CD4-positive, alpha-beta T cell (primary cell): ENCODE data around the gene NUP58. TPM values are rescaled to one million over a fixed set of nuclear protein-coding genes. Genes with fewer than 3 reads are reported as not detected.

ENCODE experiments used
- ATAC-seq: fragments of 200-7000 bp; cut with Tn5 transposase; one replicate; pipeline ENCODE4 v1.10.0; 2022; ENCODE audit warnings: mild to moderate bottlenecking; ENCODE audit not compliant: poor library complexity
- CTCF ChIA-PET: fragments of 350-600 bp; sonication (Branson Sonifier 250); formaldehyde crosslinking; loops from one replicate; lab custom pipeline; 2021; ENCODE audit warnings: antibody characterized with exemption, inconsistent platforms; lab: Charles Lee
- POLR2A ChIA-PET: fragments of 350-600 bp; sonication (Branson Sonifier 250); formaldehyde crosslinking; loops from one replicate; lab custom pipeline; 2021; ENCODE audit warnings: antibody characterized with exemption, inconsistent platforms; lab: Charles Lee
- DNase-seq, 14 experiments: peaks; one replicate each; pipeline ENCODE4 v3.0.0-alpha.2; 2013 to 2020; ENCODE audit warnings: mixed read lengths in 2 of 14
- H3K27ac ChIP-seq, 2 donors: one replicate each; pipeline versions ENCODE4 v1.5.1 to v1.7.0; 2013; ENCODE audit warnings: low read length in 2 of 2, low read depth in 1 of 2, mild to moderate bottlenecking in 1 of 2
- H3K27me3 ChIP-seq, 2 experiments: 1 replicate in 1 of 2; 2 replicates in 1 of 2; pipeline versions ENCODE4 v1.6.1 to v1.7.0; 2013; ENCODE audit warnings: low read length in 2 of 2, control low read depth in 1 of 2, mild to moderate bottlenecking in 1 of 2, moderate library complexity in 1 of 2; ENCODE audit not compliant: insufficient read depth in 2 of 2, control insufficient read depth in 1 of 2
- H3K36me3 ChIP-seq: one replicate; pipeline ENCODE4 v1.6.1; 2013; ENCODE audit warnings: low read length, control low read depth; ENCODE audit not compliant: insufficient read depth
- H3K4me1 ChIP-seq: one replicate; pipeline ENCODE4 v1.6.1; 2013; ENCODE audit warnings: low read length, control low read depth; ENCODE audit not compliant: insufficient read depth
- H3K4me3 ChIP-seq: one replicate; pipeline ENCODE4 v1.5.1; 2013; ENCODE audit warnings: mild to moderate bottlenecking, low read length, moderate library complexity
- H3K9me3 ChIP-seq, 2 experiments: 1 replicate in 1 of 2; 2 replicates in 1 of 2; pipeline versions ENCODE4 v1.6.1 to v1.7.0; 2013; ENCODE audit warnings: low read length in 2 of 2, mild to moderate bottlenecking in 2 of 2, control low read depth in 1 of 2, moderate library complexity in 1 of 2; ENCODE audit not compliant: control insufficient read depth in 1 of 2, insufficient read depth in 1 of 2
- H3K27ac Mint-ChIP-seq: one replicate; pipeline ENCODE4 v1.8.0; 2020; ENCODE audit warnings: mixed read lengths
- H3K27me3 Mint-ChIP-seq: one replicate; pipeline ENCODE4 v1.8.0; 2021; ENCODE audit warnings: mixed read lengths
- H3K36me3 Mint-ChIP-seq: one replicate; pipeline ENCODE4 v1.8.0; 2021; ENCODE audit warnings: low read depth, mixed read lengths
- H3K4me1 Mint-ChIP-seq: one replicate; pipeline ENCODE4 v1.8.0; 2021; ENCODE audit warnings: low read depth, mixed read lengths
- H3K4me3 Mint-ChIP-seq: one replicate; pipeline ENCODE4 v1.8.0; 2020; ENCODE audit warnings: mild to moderate bottlenecking, mixed read lengths
- H3K9me3 Mint-ChIP-seq: one replicate; pipeline ENCODE4 v1.8.0; 2020; ENCODE audit warnings: mixed read lengths
- intact Hi-C, 2 experiments: fragments of 100-400 bp; cut with DNase I in 1 of 2; cut with micrococcal nuclease in 1 of 2; formaldehyde crosslinking; loops; one replicate each; pipeline versions ENCODE4 v1.15.1 to v1.9.0; 2023 to 2025; cut with DNase I, micrococcal nuclease
- total RNA-seq, 174 experiments: library from RNA in 2 of 174; stranded (reverse) in 2 of 174; gene quantifications; one replicate each; pipeline ENCODE4 v1.2.3 and lab custom pipeline; 2021 to 2026
- TF ChIP-seq, protein P1 (sequence below): fragments of 200-600 bp; IDR thresholded peaks from one replicate; pipeline ENCODE4 v1.8.0; 2022; ENCODE audit warnings: antibody characterized with exemption, mild to moderate bottlenecking

The NUP58 gene
- total RNA-seq, 2 experiments from 2014 or later, result 56.5 to 60.9 TPM

DNA sequence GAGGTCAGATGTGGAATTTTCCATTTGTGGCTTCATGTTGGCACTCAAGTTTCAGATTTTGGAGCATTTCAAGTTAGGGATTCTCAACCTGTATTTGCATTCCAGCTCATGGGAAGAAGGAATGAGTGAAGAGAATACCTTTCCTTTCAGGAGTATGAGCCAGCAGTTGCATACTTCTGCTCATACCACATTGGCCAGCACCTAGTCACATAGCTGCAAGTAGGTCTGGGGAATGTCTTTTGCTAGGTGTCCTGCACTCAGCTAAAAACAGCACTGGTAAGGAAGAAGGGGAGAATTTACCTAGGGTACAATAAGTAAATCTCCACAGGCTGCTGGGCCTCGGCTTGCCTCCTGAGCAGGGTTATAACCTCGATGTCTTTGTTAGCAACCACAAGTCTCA is 45.7 kb downstream of the NUP58 start:
- CTCF ChIA-PET, result interaction anchor here (0.7 kb wide), 1 partner anchor 39 kb away, joined by 3 read pairs; no protein-coding TSS in a partner anchor

DNA sequence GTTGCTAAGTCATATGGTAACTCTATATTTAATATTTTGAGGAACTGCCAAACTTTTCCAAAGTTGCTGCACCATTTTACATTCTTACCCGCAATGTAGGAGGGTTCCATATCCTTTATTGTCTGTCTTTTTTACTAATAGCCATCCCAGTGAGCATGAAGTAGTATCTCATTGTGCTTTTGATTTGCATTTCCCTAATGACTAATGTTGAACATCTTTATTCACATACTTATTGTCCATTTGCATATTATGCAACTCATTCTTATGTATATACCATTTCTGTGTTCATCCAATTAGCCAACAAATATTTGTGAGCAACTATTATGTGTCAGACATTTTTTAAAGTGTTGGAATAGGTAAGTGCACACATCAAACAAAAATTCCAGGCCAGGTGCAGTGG is 50.0 kb downstream of the NUP58 start:
- Mint-ChIP-seq H3K27me3 (peaks cover 29% of the 10 kb centered on the region), H3K4me3 (no peak overlapping the region), H3K27ac (no peak overlapping the region), H3K4me1 (no peaks in the 10 kb centered on the region), H3K9me3 (no peaks in the 10 kb centered on the region), H3K36me3 (no peaks in the 10 kb centered on the region)
- no peaks in the 10 kb centered on the region for H3K36me3 ChIP-seq
- intact Hi-C loops, result no loop called here
- POLR2A ChIA-PET, result no interaction called here
- TF ChIP-seq, protein P1, sequence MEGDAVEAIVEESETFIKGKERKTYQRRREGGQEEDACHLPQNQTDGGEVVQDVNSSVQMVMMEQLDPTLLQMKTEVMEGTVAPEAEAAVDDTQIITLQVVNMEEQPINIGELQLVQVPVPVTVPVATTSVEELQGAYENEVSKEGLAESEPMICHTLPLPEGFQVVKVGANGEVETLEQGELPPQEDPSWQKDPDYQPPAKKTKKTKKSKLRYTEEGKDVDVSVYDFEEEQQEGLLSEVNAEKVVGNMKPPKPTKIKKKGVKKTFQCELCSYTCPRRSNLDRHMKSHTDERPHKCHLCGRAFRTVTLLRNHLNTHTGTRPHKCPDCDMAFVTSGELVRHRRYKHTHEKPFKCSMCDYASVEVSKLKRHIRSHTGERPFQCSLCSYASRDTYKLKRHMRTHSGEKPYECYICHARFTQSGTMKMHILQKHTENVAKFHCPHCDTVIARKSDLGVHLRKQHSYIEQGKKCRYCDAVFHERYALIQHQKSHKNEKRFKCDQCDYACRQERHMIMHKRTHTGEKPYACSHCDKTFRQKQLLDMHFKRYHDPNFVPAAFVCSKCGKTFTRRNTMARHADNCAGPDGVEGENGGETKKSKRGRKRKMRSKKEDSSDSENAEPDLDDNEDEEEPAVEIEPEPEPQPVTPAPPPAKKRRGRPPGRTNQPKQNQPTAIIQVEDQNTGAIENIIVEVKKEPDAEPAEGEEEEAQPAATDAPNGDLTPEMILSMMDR, result no peak
- no peaks in the 10 kb centered on the region for H3K4me1 ChIP-seq
- DNase-seq (no peak), ATAC-seq (no peak)
- no peak overlapping the region for H3K4me3 ChIP-seq
- H3K27me3 ChIP-seq, result peaks cover 2 to 9% of the 10 kb centered on the region in 2 experiments
- CTCF ChIA-PET, result no interaction called here
- H3K9me3 ChIP-seq, result no peaks in the 10 kb centered on the region
- no peak overlapping the region for H3K27ac ChIP-seq

More for the DNA sequence above, 45.7 kb downstream of the NUP58 start:
- intact Hi-C loops, result no loop called here
- TF ChIP-seq, protein P1, result no peak
- no peak for ATAC-seq
- no peaks in the 10 kb centered on the region for H3K36me3 ChIP-seq
- Mint-ChIP-seq H3K4me1 (no peaks in the 10 kb centered on the region), H3K4me3 (no peak overlapping the region), H3K27me3 (peaks cover 1% of the 10 kb centered on the region), H3K9me3 (peaks cover 3% of the 10 kb centered on the region), H3K27ac (no peak overlapping the region), H3K36me3 (no peaks in the 10 kb centered on the region)
- no peaks in the 10 kb centered on the region for H3K27me3 ChIP-seq
- H3K4me3 ChIP-seq, result no peak overlapping the region
- H3K4me1 ChIP-seq, result no peaks in the 10 kb centered on the region
- POLR2A ChIA-PET, result interaction anchor here (0.6 kb wide), 1 partner anchor 875 kb away, joined by 3 read pairs; the partner anchor contains the start of gene RNF6
- DNase-seq, result no peak
- H3K27ac ChIP-seq, result no peak overlapping the region
- H3K9me3 ChIP-seq, result no peaks in the 10 kb centered on the region

DNA sequence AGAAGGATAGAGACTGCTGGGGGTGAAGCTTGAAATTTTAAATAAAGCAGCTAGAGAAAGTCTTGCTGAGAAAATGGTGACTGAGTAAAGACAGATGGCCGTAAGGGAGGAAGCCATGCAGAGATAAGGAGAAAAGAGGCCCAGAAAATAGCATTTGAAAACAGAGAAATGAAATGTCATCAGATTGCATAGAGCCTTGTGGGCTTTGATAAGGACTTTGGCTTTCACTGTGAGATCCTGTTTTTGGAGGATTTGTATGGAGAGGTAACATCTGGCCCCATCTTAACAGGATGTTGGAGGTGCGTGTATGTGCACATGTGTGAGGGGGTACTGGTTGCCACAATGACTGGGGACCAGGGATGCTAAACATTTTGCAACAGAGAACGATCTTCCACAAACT is 50.8 kb downstream of the NUP58 start:
- TF ChIP-seq, protein P1, result no peak
- no peaks in the 10 kb centered on the region for H3K9me3 Mint-ChIP-seq
- ChIA-PET CTCF (no interaction called here), POLR2A (no interaction called here)
- DNase-seq (no peak), ATAC-seq (no peak)
- H3K4me1 Mint-ChIP-seq, result no peaks in the 10 kb centered on the region
- H3K9me3 ChIP-seq, result no peaks in the 10 kb centered on the region
- peaks cover 2 to 13% of the 10 kb centered on the region in 2 experiments for H3K27me3 ChIP-seq
- H3K36me3 ChIP-seq, result no peaks in the 10 kb centered on the region
- H3K4me1 ChIP-seq, result no peaks in the 10 kb centered on the region
- H3K27me3 Mint-ChIP-seq, result peaks cover 36% of the 10 kb centered on the region
- no peak overlapping the region for H3K27ac ChIP-seq
- no peak overlapping the region for H3K4me3 ChIP-seq
- H3K27ac Mint-ChIP-seq, result no peak overlapping the region
- intact Hi-C loops, result no loop called here
- no peak overlapping the region for H3K4me3 Mint-ChIP-seq
- no peaks in the 10 kb centered on the region for H3K36me3 Mint-ChIP-seq
